DND-41 (cell line): Measurements from ENCODE around the gene LPCAT3.

Experiments used
- ATAC-seq: fragments of 200-7000 bp; cut with Tn5 transposase; 3 replicates; pipeline ENCODE4 v1.9.1; 2021; ENCODE audit warnings: low read depth; ENCODE audit not compliant: insufficient read depth
- DNase-seq: peaks from one replicate; pipeline ENCODE4 v3.0.0-alpha.2; 2020
- H2AFZ ChIP-seq: 2 replicates; pipeline ENCODE4 v1.6.0; 2012; ENCODE audit warnings: low read depth, low read length
- H3K27ac ChIP-seq: 2 replicates; pipeline ENCODE4 v1.5.1; 2012; ENCODE audit warnings: low read length, inconsistent platforms
- H3K27me3 ChIP-seq: fragments of 200-600 bp; sonication (generic); 2 replicates; pipeline ENCODE4 v1.6.0; 2012; ENCODE audit warnings: low read length, mild to moderate bottlenecking, inconsistent platforms; ENCODE audit not compliant: insufficient read depth, poor library complexity
- H3K36me3 ChIP-seq: 2 replicates; pipeline ENCODE4 v1.5.1; 2012; ENCODE audit warnings: low read length, inconsistent platforms; ENCODE audit not compliant: insufficient read depth
- H3K4me1 ChIP-seq: 2 replicates; pipeline ENCODE4 v1.5.1; 2012; ENCODE audit warnings: mild to moderate bottlenecking, low read length; ENCODE audit not compliant: insufficient read depth
- H3K4me2 ChIP-seq: 2 replicates; pipeline ENCODE4 v1.6.0; 2012; ENCODE audit warnings: mild to moderate bottlenecking, moderate library complexity, low read length, inconsistent platforms; ENCODE audit not compliant: insufficient read depth
- H3K4me3 ChIP-seq, 2 experiments: fragments of 200-600 bp in 1 of 2; shearing (Covaris generic) in 1 of 2; 2 replicates each; pipeline ENCODE4 v1.5.1; 2012 to 2016; ENCODE audit warnings: inconsistent platforms in 2 of 2, low read length in 2 of 2, mild to moderate bottlenecking in 2 of 2, low read depth in 1 of 2, moderate library complexity in 1 of 2
- H3K79me2 ChIP-seq: 2 replicates; pipeline ENCODE4 v1.6.0; 2012; ENCODE audit warnings: low read length, inconsistent platforms; ENCODE audit not compliant: insufficient read depth
- H3K9ac ChIP-seq: 2 replicates; pipeline ENCODE4 v1.6.0; 2012; ENCODE audit warnings: low read depth, mild to moderate bottlenecking, inconsistent platforms, low read length, moderate library complexity
- H3K9me3 ChIP-seq: 2 replicates; pipeline ENCODE4 v1.5.1; 2012; ENCODE audit warnings: low read length, moderate library complexity, mild to moderate bottlenecking, inconsistent platforms; ENCODE audit not compliant: insufficient read depth, severe bottlenecking
- H4K20me1 ChIP-seq: 2 replicates; pipeline ENCODE4 v1.6.0; 2012; ENCODE audit warnings: low read length; ENCODE audit not compliant: insufficient read depth
- EZH2 ChIP-seq: IDR thresholded peaks from 3 replicates; pipeline ENCODE4 v1.6.1; 2012; ENCODE audit warnings: borderline replicate concordance, low read depth, mild to moderate bottlenecking, moderate library complexity, low read length, inconsistent platforms; ENCODE audit not compliant: severe bottlenecking
- TF ChIP-seq, protein P1 (sequence below): IDR thresholded peaks from 2 replicates; pipeline ENCODE4 v1.5.1; 2012; ENCODE audit warnings: borderline replicate concordance, low read length, moderate library complexity, mild to moderate bottlenecking; ENCODE audit not compliant: poor library complexity, severe bottlenecking; ENCODE audit errors: extremely low read depth

LPCAT3 gene

DNA sequence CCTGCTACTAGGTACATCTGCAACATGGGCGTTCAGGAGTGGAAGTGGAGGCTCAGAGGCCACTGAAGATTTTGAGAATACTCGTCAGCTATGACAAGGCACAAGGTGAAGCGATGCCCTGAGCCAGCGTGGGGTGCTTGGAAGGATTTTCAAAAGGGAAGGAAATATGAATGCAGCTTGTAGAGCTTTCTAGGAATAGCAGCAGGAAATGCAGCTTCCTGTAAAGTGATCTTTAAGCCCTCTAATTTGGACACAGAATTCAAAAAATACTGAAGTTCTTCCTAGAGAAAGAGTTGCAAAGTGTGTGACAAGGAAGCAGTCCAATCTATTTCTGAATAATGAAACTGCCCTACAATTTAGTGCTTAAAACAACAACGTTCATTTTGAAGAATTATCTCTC, 29.0 kb upstream of the LPCAT3 start:
- Histone ChIP-seq H3K9ac (peak overlapping the region; percentile 21; the same call in 1 of the 2 replicates), H3K27me3 (no peaks in the 10 kb centered on the region), H4K20me1 (no peaks in the 10 kb centered on the region), H3K9me3 (no peaks in the 10 kb centered on the region), H3K4me1 (peaks cover 8% of the 10 kb centered on the region), H3K4me2 (no peak overlapping the region), H3K27ac (no peak overlapping the region), H2AFZ (0 out of 2 replicates have a peak overlapping the region, but pooled peaks have one; percentile 33), H3K4me3 (no peak overlapping the region), H3K79me2 (no peaks in the 10 kb centered on the region), H3K36me3 (no peaks in the 10 kb centered on the region)
- ATAC-seq (no peak), DNase-seq (no peak)
- TF ChIP-seq, protein P1, sequence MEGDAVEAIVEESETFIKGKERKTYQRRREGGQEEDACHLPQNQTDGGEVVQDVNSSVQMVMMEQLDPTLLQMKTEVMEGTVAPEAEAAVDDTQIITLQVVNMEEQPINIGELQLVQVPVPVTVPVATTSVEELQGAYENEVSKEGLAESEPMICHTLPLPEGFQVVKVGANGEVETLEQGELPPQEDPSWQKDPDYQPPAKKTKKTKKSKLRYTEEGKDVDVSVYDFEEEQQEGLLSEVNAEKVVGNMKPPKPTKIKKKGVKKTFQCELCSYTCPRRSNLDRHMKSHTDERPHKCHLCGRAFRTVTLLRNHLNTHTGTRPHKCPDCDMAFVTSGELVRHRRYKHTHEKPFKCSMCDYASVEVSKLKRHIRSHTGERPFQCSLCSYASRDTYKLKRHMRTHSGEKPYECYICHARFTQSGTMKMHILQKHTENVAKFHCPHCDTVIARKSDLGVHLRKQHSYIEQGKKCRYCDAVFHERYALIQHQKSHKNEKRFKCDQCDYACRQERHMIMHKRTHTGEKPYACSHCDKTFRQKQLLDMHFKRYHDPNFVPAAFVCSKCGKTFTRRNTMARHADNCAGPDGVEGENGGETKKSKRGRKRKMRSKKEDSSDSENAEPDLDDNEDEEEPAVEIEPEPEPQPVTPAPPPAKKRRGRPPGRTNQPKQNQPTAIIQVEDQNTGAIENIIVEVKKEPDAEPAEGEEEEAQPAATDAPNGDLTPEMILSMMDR = no peak
- no peak for TF ChIP-seq EZH2

GRCh38 chr12:7046383-7047105, 28.3 kb upstream of the LPCAT3 start:
- H3K27ac ChIP-seq = no peak overlapping the region

GRCh38 chr12:7045913-7046312, 27.6 kb upstream of the LPCAT3 start:
- Histone ChIP-seq H3K27ac (no peak overlapping the region), H3K4me2 (no peak overlapping the region), H3K27me3 (peaks cover 4% of the 10 kb centered on the region), H3K4me1 (peaks cover 8% of the 10 kb centered on the region), H3K79me2 (no peaks in the 10 kb centered on the region), H3K4me3 (no peak overlapping the region), H3K36me3 (no peaks in the 10 kb centered on the region), H4K20me1 (no peaks in the 10 kb centered on the region), H3K9ac (no peak overlapping the region), H3K9me3 (no peaks in the 10 kb centered on the region), H2AFZ (no peak overlapping the region)
- DNase-seq = no peak
- no peak for ATAC-seq
- TF ChIP-seq, protein P1 = no peak
- no peak for TF ChIP-seq EZH2

More at GRCh38 chr12:7046383-7047105, 28.3 kb upstream of the LPCAT3 start:
- no peak overlapping the region for H3K4me2 ChIP-seq
- peaks cover under 1% of the 10 kb centered on the region for H3K27me3 ChIP-seq
- H2AFZ ChIP-seq = no peak overlapping the region
- no peaks in the 10 kb centered on the region for H3K36me3 ChIP-seq
- H3K9ac ChIP-seq = no peak overlapping the region
- no peaks in the 10 kb centered on the region for H4K20me1 ChIP-seq
- no peak overlapping the region for H3K4me3 ChIP-seq
- no peaks in the 10 kb centered on the region for H3K79me2 ChIP-seq
- DNase-seq (no peak), ATAC-seq (no peak)
- peaks cover 8% of the 10 kb centered on the region for H3K4me1 ChIP-seq
- TF ChIP-seq, protein P1 = no peak
- TF ChIP-seq EZH2 = no peak
- H3K9me3 ChIP-seq = no peaks in the 10 kb centered on the region
